Common myeloid progenitor, CD34-positive (primary cell): ENCODE measurements around the gene KCNMA1.
A peak's percentile ranks its signal among the peaks of the same experiment; 100 is the strongest.

Experiments used
- CTCF ChIA-PET: fragments of 350-600 bp; sonication (Branson Sonifier 250); formaldehyde crosslinking; loops from one replicate; lab custom pipeline; 2021; ENCODE audit warnings: antibody characterized with exemption; lab: Charles Lee
- POLR2A ChIA-PET: fragments of 350-600 bp; sonication (Branson Sonifier 250); formaldehyde crosslinking; loops from one replicate; lab custom pipeline; 2021; ENCODE audit warnings: antibody characterized with exemption; lab: Charles Lee
- DNase-seq, 3 donors: peaks; one replicate each; pipeline versions ENCODE4 v3.0.0 to v3.0.0-alpha.2; 2013
- H3K27ac ChIP-seq, 2 experiments: 1 replicate in 1 of 2; 2 replicates in 1 of 2; pipeline ENCODE4 v1.7.0; 2013; ENCODE audit warnings: inconsistent platforms in 2 of 2, low read length in 2 of 2, mild to moderate bottlenecking in 2 of 2, low read depth in 1 of 2, moderate library complexity in 1 of 2; ENCODE audit not compliant: severe bottlenecking in 2 of 2, insufficient read depth in 1 of 2, poor library complexity in 1 of 2
- H3K27me3 ChIP-seq, 5 experiments: replicated peaks in 2 of 5; 1 replicate in 3 of 5; 2 replicates in 2 of 5; pipeline versions ENCODE4 v1.6.1 to v1.7.0; 2013; ENCODE audit warnings: low read length in 4 of 5, mild to moderate bottlenecking in 2 of 5, moderate library complexity in 2 of 5, inconsistent platforms in 1 of 5; ENCODE audit not compliant: insufficient read depth in 5 of 5, control insufficient read depth in 4 of 5
- H3K36me3 ChIP-seq, 4 experiments: 1 replicate in 2 of 4; 2 replicates in 2 of 4; pipeline versions ENCODE4 v1.6.1 to v1.7.0; 2013; ENCODE audit warnings: low read length in 3 of 4, control low read depth in 1 of 4, mild to moderate bottlenecking in 1 of 4; ENCODE audit not compliant: control insufficient read depth in 4 of 4, insufficient read depth in 4 of 4
- H3K4me1 ChIP-seq, 4 experiments: 1 replicate in 3 of 4; 2 replicates in 1 of 4; pipeline versions ENCODE4 v1.6.1 to v1.7.1; 2013; ENCODE audit warnings: low read length in 3 of 4, mild to moderate bottlenecking in 3 of 4, control low read depth in 1 of 4, inconsistent platforms in 1 of 4, moderate library complexity in 1 of 4; ENCODE audit not compliant: control insufficient read depth in 4 of 4, insufficient read depth in 4 of 4; ENCODE audit errors: control extremely low read depth in 1 of 4
- H3K4me3 ChIP-seq, 7 experiments: 1 replicate in 4 of 7; 2 replicates in 3 of 7; pipeline versions ENCODE4 v1.5.1 to v1.7.0; 2013; ENCODE audit warnings: mild to moderate bottlenecking in 7 of 7, low read length in 6 of 7, moderate library complexity in 6 of 7, inconsistent platforms in 2 of 7, low read depth in 2 of 7, control low read depth in 1 of 7; ENCODE audit not compliant: insufficient read depth in 4 of 7, control insufficient read depth in 1 of 7; ENCODE audit errors: extremely low read depth in 1 of 7
- H3K9me3 ChIP-seq, 5 experiments: 1 replicate in 4 of 5; 2 replicates in 1 of 5; pipeline versions ENCODE4 v1.6.1 to v1.7.1; 2013; ENCODE audit warnings: low read length in 4 of 5, mild to moderate bottlenecking in 2 of 5, inconsistent platforms in 1 of 5, low read depth in 1 of 5, moderate library complexity in 1 of 5; ENCODE audit not compliant: control insufficient read depth in 4 of 5, insufficient read depth in 2 of 5; ENCODE audit errors: control extremely low read depth in 1 of 5
- WGBS: methylation state at CpG from one replicate; pipeline ENCODE4 v1.1.5; 2013; ENCODE audit not compliant: insufficient coverage; 5-methylcytosine and 5-hydroxymethylcytosine counted together

KCNMA1 gene

DNA sequence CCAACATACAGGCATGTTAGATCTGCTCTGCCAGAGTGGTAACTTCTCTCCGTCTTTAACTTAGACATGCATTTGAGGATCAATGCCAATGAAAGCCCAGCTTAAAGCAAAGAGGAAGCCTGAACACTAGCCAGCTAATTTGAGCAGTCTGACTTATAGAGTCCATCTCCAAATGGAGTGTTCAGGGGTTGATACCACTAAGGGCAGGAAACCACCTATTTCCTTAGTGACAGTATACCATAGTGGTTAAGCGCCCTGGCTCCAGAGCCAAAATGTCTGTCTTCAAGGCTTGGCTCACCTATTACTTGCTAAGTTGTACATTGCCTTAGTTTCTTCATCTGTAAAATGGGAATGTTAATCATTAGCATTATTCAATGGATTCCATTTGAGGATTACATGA is 678.5 kb downstream of the KCNMA1 start:
- ChIA-PET CTCF (no interaction called here), POLR2A (interaction anchor here (0.6 kb wide), 1 partner anchor 75 kb away, joined by 3 read pairs; no protein-coding TSS in a partner anchor)
- Histone ChIP-seq H3K4me1 (peaks cover 2 to 14% (median 8%) of the 10 kb centered on the region in 4 experiments), H3K27ac (no peak overlapping the region), H3K27me3 (no peaks in the 10 kb centered on the region), H3K36me3 (no peaks in the 10 kb centered on the region), H3K4me3 (no peak overlapping the region), H3K9me3 (peaks cover 0 to 8% (median 0%) of the 10 kb centered on the region in 5 experiments)
- WGBS = 29% methylated on average over 1 of the region's 2 CpGs
- DNase-seq = peak in 2 of 3 donors; percentile 50 to 70

DNA sequence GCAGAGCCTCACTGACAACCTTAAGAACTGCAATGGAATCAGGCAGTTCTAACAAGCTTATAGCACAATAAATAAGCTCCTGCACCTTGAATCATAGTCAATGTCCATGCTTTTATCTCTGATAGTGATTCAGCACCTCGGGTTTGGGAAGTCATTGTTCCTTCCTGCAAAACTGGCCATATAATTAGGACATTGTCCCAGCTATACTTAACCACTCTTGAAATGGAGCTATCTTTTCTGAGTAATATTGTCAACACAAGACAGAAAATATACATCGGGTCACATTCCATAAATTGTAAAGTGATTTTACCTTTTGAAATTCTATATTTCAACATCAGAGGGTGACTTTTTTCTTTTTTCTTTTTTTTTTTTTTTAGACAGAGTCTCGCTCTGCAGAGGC is 682.8 kb downstream of the KCNMA1 start:
- peaks cover 0 to 5% (median 2%) of the 10 kb centered on the region in 4 experiments for H3K4me1 ChIP-seq
- CTCF ChIA-PET = no interaction called here
- H3K27ac ChIP-seq = no peak overlapping the region
- no peak for DNase-seq
- 60% methylated on average over 1 of the region's 3 CpGs for WGBS
- H3K27me3 ChIP-seq = no peaks in the 10 kb centered on the region
- H3K36me3 ChIP-seq = no peaks in the 10 kb centered on the region
- peaks cover 0 to under 1% (median 0%) of the 10 kb centered on the region in 5 experiments for H3K9me3 ChIP-seq
- POLR2A ChIA-PET = no interaction called here
- no peak overlapping the region for H3K4me3 ChIP-seq

GRCh38 chr10:76950354-76950753 is 687.3 kb downstream of the KCNMA1 start:
- no peak overlapping the region for H3K4me3 ChIP-seq
- H3K9me3 ChIP-seq = no peaks in the 10 kb centered on the region
- no peaks in the 10 kb centered on the region for H3K27me3 ChIP-seq
- H3K36me3 ChIP-seq = no peaks in the 10 kb centered on the region
- no peaks in the 10 kb centered on the region for H3K4me1 ChIP-seq
- ChIA-PET POLR2A (no interaction called here), CTCF (no interaction called here)
- DNase-seq = no peak
- no peak overlapping the region for H3K27ac ChIP-seq
- WGBS = no CpG with 5 or more reads among the region's 1 CpG

- Histone ChIP-seq H3K9me3 (no peaks in the 10 kb centered on the region), H3K4me1 (no peaks in the 10 kb centered on the region), H3K27ac (no peak overlapping the region), H3K4me3 (no peak overlapping the region), H3K36me3 (no peaks in the 10 kb centered on the region), H3K27me3 (no peaks in the 10 kb centered on the region)
- POLR2A ChIA-PET = no interaction called here
- WGBS = 100% methylated on average over 1 of the region's 1 CpG
- DNase-seq = no peak
- CTCF ChIA-PET = no interaction called here
These were observed 691.3 kb downstream of the KCNMA1 start for GRCh38 chr10:76946270-76946669.

DNA sequence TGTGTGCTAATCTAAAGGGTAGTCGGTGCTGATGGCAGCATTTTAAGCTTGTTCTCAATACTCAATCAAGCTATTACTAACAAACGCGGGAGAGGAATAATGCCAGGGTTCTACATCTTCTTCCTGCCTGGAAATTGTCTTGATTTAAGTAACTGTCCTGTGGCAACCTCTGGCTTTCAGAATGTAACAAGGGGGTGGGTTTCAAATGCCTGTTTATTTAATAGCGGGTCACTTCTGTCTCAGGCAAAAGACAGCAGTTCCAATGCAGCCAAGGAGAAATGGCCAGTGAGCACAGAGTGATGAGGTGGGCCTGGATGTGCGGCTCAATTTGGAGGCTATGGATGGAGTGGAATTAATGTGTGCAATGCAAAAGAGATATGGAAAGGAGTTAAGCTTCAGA is 692.4 kb downstream of the KCNMA1 start:
- Histone ChIP-seq H3K4me1 (no peaks in the 10 kb centered on the region), H3K27me3 (no peaks in the 10 kb centered on the region), H3K36me3 (no peaks in the 10 kb centered on the region), H3K4me3 (no peak overlapping the region), H3K9me3 (no peaks in the 10 kb centered on the region), H3K27ac (no peak overlapping the region)
- no peak for DNase-seq
- CTCF ChIA-PET = interaction anchor here (0.7 kb wide), 1 partner anchor 1704 kb away, joined by 3 read pairs; no protein-coding TSS in a partner anchor
- 100% methylated on average over 4 of the region's 5 CpGs for WGBS
- POLR2A ChIA-PET = no interaction called here

GRCh38 chr10:76944640-76945039 is 693.0 kb downstream of the KCNMA1 start:
- CTCF ChIA-PET = interaction anchor here (0.7 kb wide), 1 partner anchor 1704 kb away, joined by 3 read pairs; no protein-coding TSS in a partner anchor
- Histone ChIP-seq H3K36me3 (no peaks in the 10 kb centered on the region), H3K9me3 (no peaks in the 10 kb centered on the region), H3K27ac (no peak overlapping the region), H3K4me3 (no peak overlapping the region), H3K27me3 (no peaks in the 10 kb centered on the region), H3K4me1 (no peaks in the 10 kb centered on the region)
- 96% methylated on average over 7 of the region's 7 CpGs for WGBS
- DNase-seq = no peak
- POLR2A ChIA-PET = no interaction called here

DNA sequence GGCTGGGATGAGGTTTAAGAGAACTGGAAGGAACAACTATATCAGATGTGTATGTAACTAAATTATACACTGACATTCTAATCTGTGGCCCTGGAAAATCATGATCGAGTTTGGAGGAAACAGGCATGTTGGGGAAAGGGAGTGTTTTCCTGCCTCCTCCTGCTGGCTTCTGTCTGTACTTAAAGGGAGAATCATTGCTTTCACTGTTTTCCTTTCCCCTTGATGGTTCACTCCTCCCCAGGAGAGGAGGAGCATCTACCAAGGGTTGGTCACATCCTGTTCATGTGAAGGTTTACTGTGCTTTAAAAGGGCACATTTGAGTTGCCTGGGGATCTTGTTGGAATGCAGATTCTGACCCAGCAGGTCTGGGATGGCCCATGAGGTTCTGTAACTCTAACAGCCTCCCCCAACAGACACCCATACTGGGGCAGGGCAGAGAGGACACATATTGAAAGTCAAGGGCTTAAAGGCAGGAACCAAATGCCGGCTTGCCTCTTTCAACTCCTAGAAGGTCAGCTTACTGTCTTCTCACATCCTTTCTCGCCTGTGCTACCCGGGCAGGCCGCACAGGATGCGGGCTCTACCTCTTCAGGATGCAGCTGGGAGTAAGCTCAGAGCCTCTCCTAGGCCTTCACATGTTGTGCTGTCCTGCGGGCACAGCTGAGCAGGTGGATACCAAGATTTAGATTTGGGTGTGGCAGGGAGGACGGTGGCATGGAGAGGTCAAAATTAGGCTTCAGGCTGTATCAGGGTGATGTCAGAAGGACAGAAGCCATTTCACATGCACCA is 694.8 kb downstream of the KCNMA1 start:
- Histone ChIP-seq H3K4me3 (no peak overlapping the region), H3K4me1 (no peaks in the 10 kb centered on the region), H3K36me3 (no peaks in the 10 kb centered on the region), H3K9me3 (no peaks in the 10 kb centered on the region), H3K27ac (no peak overlapping the region), H3K27me3 (no peaks in the 10 kb centered on the region)
- 75% methylated on average over 5 of the region's 8 CpGs for WGBS
- POLR2A ChIA-PET = no interaction called here
- peak in 1 of 3 donors; percentile 21 for DNase-seq
- CTCF ChIA-PET = interaction anchor here (0.9 kb wide), 1 partner anchor 28 kb away, joined by 3 read pairs; no protein-coding TSS in a partner anchor
